H1 (cell line): Measurements from ENCODE around the gene OPN3. TPM values are rescaled to one million over a fixed set of nuclear protein-coding genes. Genes with fewer than 3 reads are reported as not detected.

Experiments used
- CTCF ChIA-PET: fragments of 300-600 bp; sonication (Branson Sonifier 250); formaldehyde crosslinking; loops from one replicate; lab custom pipeline; 2021; ENCODE audit not compliant: partially characterized antibody; lab: Charles Lee
- POLR2A ChIA-PET: fragments of 300-600 bp; sonication (Branson Sonifier 250); formaldehyde crosslinking; loops from one replicate; lab custom pipeline; 2021; ENCODE audit warnings: inconsistent platforms; ENCODE audit not compliant: partially characterized antibody; lab: Charles Lee
- DNase-seq, 2 experiments: peaks; one replicate each; pipeline versions ENCODE4 v3.0.0 to v3.0.0-alpha.2; 2010 to 2022; ENCODE audit warnings: low spot score in 2 of 2, low read depth in 1 of 2, mixed read lengths in 1 of 2
- FAIRE-seq: peaks from 2 replicates; lab custom pipeline; 2011; peaks lifted over from hg19 to GRCh38; lab: Jason Lieb, UNC
- H2AFZ ChIP-seq: 2 replicates; pipeline ENCODE4 v1.8.1; 2012; ENCODE audit warnings: low read length, inconsistent platforms
- H2AK5ac ChIP-seq: 2 replicates; pipeline ENCODE4 v1.6.1; 2013; ENCODE audit warnings: low read depth, low read length
- H2BK120ac ChIP-seq: replicated peaks from 2 replicates; pipeline ENCODE3; 2013; ENCODE audit warnings: low read depth, low read length, inconsistent platforms
- H2BK12ac ChIP-seq: 2 replicates; pipeline ENCODE4 v1.6.1; 2013; ENCODE audit warnings: low read depth, low read length
- H2BK15ac ChIP-seq: 2 replicates; pipeline ENCODE4 v1.6.1; 2013; ENCODE audit warnings: low read length
- H2BK20ac ChIP-seq: 2 replicates; pipeline ENCODE4 v1.6.1; 2013; ENCODE audit warnings: low read length
- H2BK5ac ChIP-seq: 2 replicates; pipeline ENCODE4 v1.6.1; 2013; ENCODE audit warnings: low read depth, low read length
- H3K14ac ChIP-seq: 2 replicates; pipeline ENCODE4 v1.6.1; 2013; ENCODE audit warnings: inconsistent platforms; ENCODE audit not compliant: insufficient read length
- H3K18ac ChIP-seq: 2 replicates; pipeline ENCODE4 v1.6.1; 2013; ENCODE audit warnings: low read length; ENCODE audit errors: extremely low read depth
- H3K23ac ChIP-seq: 2 replicates; pipeline ENCODE4 v1.6.1; 2013; ENCODE audit warnings: inconsistent platforms; ENCODE audit not compliant: insufficient read length
- H3K23me2 ChIP-seq: 2 replicates; pipeline ENCODE4 v1.6.1; 2013; ENCODE audit warnings: low read depth, low read length
- H3K27ac ChIP-seq: 2 replicates; pipeline ENCODE4 v1.6.1; 2011; ENCODE audit warnings: low read depth, low read length, inconsistent platforms
- H3K27me3 ChIP-seq, 4 experiments: replicated peaks in 1 of 4; 1 replicate in 1 of 4; 2 replicates in 3 of 4; pipeline versions ENCODE4 v1.6.1 to v1.8.1; 2011 to 2013; ENCODE audit warnings: low read length in 3 of 4, mild to moderate bottlenecking in 3 of 4, inconsistent platforms in 2 of 4, mixed read lengths in 2 of 4, moderate library complexity in 1 of 4; ENCODE audit not compliant: control insufficient read depth in 3 of 4, insufficient read depth in 3 of 4; ENCODE audit errors: extremely low read depth in 1 of 4
- H3K36me3 ChIP-seq, 4 experiments: 2 replicates each; pipeline versions ENCODE4 v1.6.1 to v1.8.1; 2011 to 2013; ENCODE audit warnings: mild to moderate bottlenecking in 4 of 4, low read length in 3 of 4, moderate library complexity in 2 of 4, control low read depth in 1 of 4, inconsistent platforms in 1 of 4; ENCODE audit not compliant: insufficient read depth in 4 of 4, control insufficient read depth in 2 of 4
- H3K4ac ChIP-seq: replicated peaks from 2 replicates; pipeline ENCODE3; 2013; ENCODE audit warnings: low read length, low read depth, mixed read lengths, inconsistent platforms; ENCODE audit not compliant: insufficient read length
- H3K4me1 ChIP-seq, 4 experiments: replicated peaks in 1 of 4; 1 replicate in 1 of 4; 2 replicates in 3 of 4; pipeline versions ENCODE4 v1.6.1 to v1.8.1; 2011 to 2013; ENCODE audit warnings: low read length in 3 of 4, inconsistent platforms in 2 of 4, mixed read lengths in 1 of 4; ENCODE audit not compliant: insufficient read depth in 4 of 4, control insufficient read depth in 3 of 4
- H3K4me2 ChIP-seq, 2 experiments: 2 replicates each; pipeline versions ENCODE4 v1.6.1 to v1.8.1; 2011 to 2013; ENCODE audit warnings: low read depth in 2 of 2, low read length in 2 of 2, control low read depth in 1 of 2, inconsistent platforms in 1 of 2, mild to moderate bottlenecking in 1 of 2; ENCODE audit not compliant: insufficient read depth in 1 of 2
- H3K4me3 ChIP-seq, 4 experiments: fragments of 200-600, 300-600 bp in 1 of 4; sonication (generic), shearing (Covaris generic), sonication (Bioruptor Twin) in 1 of 4; 2 replicates each; pipeline versions ENCODE4 v1.5.1 to v1.8.1; 2011 to 2016; ENCODE audit warnings: low read length in 4 of 4, low read depth in 3 of 4, control low read depth in 2 of 4, inconsistent platforms in 2 of 4, mild to moderate bottlenecking in 2 of 4, mixed read lengths in 1 of 4, moderate library complexity in 1 of 4; ENCODE audit not compliant: insufficient read depth in 2 of 4; ENCODE audit errors: extremely low read depth in 1 of 4
- H3K56ac ChIP-seq: replicated peaks from 2 replicates; pipeline ENCODE3; 2013; ENCODE audit warnings: low read depth, mild to moderate bottlenecking, mixed read lengths, low read length, inconsistent platforms; ENCODE audit not compliant: insufficient read length
- H3K79me1 ChIP-seq: 2 replicates; pipeline ENCODE4 v1.6.1; 2013; ENCODE audit warnings: low read depth, low read length, control low read depth
- H3K79me2 ChIP-seq, 2 experiments: 2 replicates each; pipeline versions ENCODE4 v1.6.1 to v1.8.1; 2012 to 2013; ENCODE audit warnings: low read length in 2 of 2, mild to moderate bottlenecking in 2 of 2, inconsistent platforms in 1 of 2; ENCODE audit not compliant: insufficient read depth in 2 of 2, control insufficient read depth in 1 of 2
- H3K9ac ChIP-seq, 4 experiments: replicated peaks in 1 of 4; 1 replicate in 1 of 4; 2 replicates in 3 of 4; pipeline versions ENCODE4 v1.6.1 to v1.8.1; 2011 to 2013; ENCODE audit warnings: low read depth in 3 of 4, low read length in 3 of 4, control low read depth in 2 of 4, mild to moderate bottlenecking in 2 of 4, moderate library complexity in 2 of 4, inconsistent platforms in 1 of 4; ENCODE audit errors: extremely low read depth in 1 of 4
- H3K9me3 ChIP-seq, 2 experiments: 2 replicates each; pipeline versions ENCODE4 v1.6.1 to v1.8.1; 2012 to 2013; ENCODE audit warnings: mild to moderate bottlenecking in 2 of 2, moderate library complexity in 2 of 2, control low read depth in 1 of 2, inconsistent platforms in 1 of 2, low read depth in 1 of 2, low read length in 1 of 2, mixed read lengths in 1 of 2; ENCODE audit not compliant: insufficient read depth in 2 of 2
- H4K20me1 ChIP-seq, 2 experiments: replicated peaks in 1 of 2; 2 replicates each; pipeline versions ENCODE3 to v1.8.1; 2011 to 2013; ENCODE audit warnings: inconsistent platforms in 2 of 2, low read length in 2 of 2, mild to moderate bottlenecking in 1 of 2; ENCODE audit not compliant: insufficient read depth in 2 of 2, control insufficient read depth in 1 of 2
- H4K5ac ChIP-seq: 2 replicates; pipeline ENCODE4 v1.6.1; 2013; ENCODE audit warnings: low read length, low read depth, mixed read lengths, inconsistent platforms; ENCODE audit not compliant: insufficient read length
- H4K8ac ChIP-seq: 2 replicates; pipeline ENCODE4 v1.8.0; 2013; ENCODE audit warnings: mild to moderate bottlenecking, moderate library complexity, low read length, inconsistent platforms; ENCODE audit not compliant: insufficient read depth; ENCODE audit errors: extremely low read depth
- H4K91ac ChIP-seq: replicated peaks from 2 replicates; pipeline ENCODE3; 2013; ENCODE audit warnings: low read length, mixed read lengths, inconsistent platforms; ENCODE audit not compliant: insufficient read length
- CHD1 ChIP-seq: IDR thresholded peaks from 2 replicates; pipeline ENCODE4 v1.6.1; 2012; ENCODE audit warnings: low read depth, low read length, improper control_type of control experiment
- EGR1 ChIP-seq: IDR thresholded peaks from 2 replicates; pipeline ENCODE4 v1.6.1; 2011; ENCODE audit warnings: low read depth, low read length, borderline replicate concordance
- GTF2F1 ChIP-seq: IDR thresholded peaks from 2 replicates; pipeline ENCODE4 v1.6.1; 2012; ENCODE audit warnings: low read depth, low read length, improper control_type of control experiment, borderline replicate concordance
- POU5F1 ChIP-seq: IDR thresholded peaks from 2 replicates; pipeline ENCODE4 v1.6.1; 2011; ENCODE audit warnings: low read depth, mild to moderate bottlenecking, low read length, moderate library complexity
- RBBP5 ChIP-seq: IDR thresholded peaks from 2 replicates; pipeline ENCODE4 v1.7.1; 2012; ENCODE audit warnings: low read depth, mild to moderate bottlenecking, inconsistent platforms, low read length, moderate library complexity, borderline replicate concordance
- SIX5 ChIP-seq: IDR thresholded peaks from 2 replicates; pipeline ENCODE4 v1.6.1; 2011; ENCODE audit warnings: mild to moderate bottlenecking, low read depth, low read length
- TAF7 ChIP-seq: optimal IDR thresholded peaks from 2 replicates; pipeline ENCODE3; 2011; ENCODE audit warnings: low read depth, mild to moderate bottlenecking, inconsistent platforms, low read length, moderate library complexity, borderline replicate concordance
- WGBS, 2 experiments: shearing (Covaris generic) in 1 of 2; methylation state at CpG; one replicate each; pipeline versions ENCODE4 v1.1.6 to v1.1.7; 2013 to 2015; ENCODE audit warnings: low lambda C conversion rate in 2 of 2, mixed read lengths in 2 of 2, inconsistent platforms in 1 of 2, low coverage in 1 of 2, missing lambda C conversion rate in 1 of 2; ENCODE audit not compliant: insufficient replicate concordance in 2 of 2, insufficient coverage in 1 of 2, insufficient read length in 1 of 2; ENCODE audit errors: extremely low coverage in 1 of 2, missing lambda C conversion rate in 1 of 2; 5-methylcytosine and 5-hydroxymethylcytosine counted together
- polyA plus RNA-seq, 7 experiments: library from polyadenylated mRNA; depleted of rRNA in 3 of 7; stranded (reverse) in 5 of 7; unstranded in 2 of 7; fragments of >200 nt in 5 of 7; fragments of 200-250 nt in 2 of 7; gene quantifications; 1 replicate in 5 of 7; 2 replicates in 1 of 7; 4 replicates in 1 of 7; pipeline versions ENCODE4 v1.2.1 to v1.2.3, GENCODE V29; 2011 to 2013; ENCODE audit warnings: missing spikeins in 2 of 7, mixed read lengths in 2 of 7
- total RNA-seq: library from RNA; stranded (reverse); fragmentation: NEBNext Ultra II Directional; extraction: Animal tissue kit (Norgen Biotek cat#: 25700); gene quantifications from 2 replicates; pipeline ENCODE4 v1.2.1, GENCODE V29; 2021
- TF ChIP-seq, protein P1 (sequence below): IDR thresholded peaks from 2 replicates; pipeline ENCODE4 v1.6.1; 2012; ENCODE audit warnings: inconsistent platforms

Gene OPN3
- total and polyA plus RNA-seq, 2 of the 8 experiments (the other 6 are each of a cell fraction or from before 2014, with no cell fraction given): 8.8 to 19.4 TPM

DNA sequence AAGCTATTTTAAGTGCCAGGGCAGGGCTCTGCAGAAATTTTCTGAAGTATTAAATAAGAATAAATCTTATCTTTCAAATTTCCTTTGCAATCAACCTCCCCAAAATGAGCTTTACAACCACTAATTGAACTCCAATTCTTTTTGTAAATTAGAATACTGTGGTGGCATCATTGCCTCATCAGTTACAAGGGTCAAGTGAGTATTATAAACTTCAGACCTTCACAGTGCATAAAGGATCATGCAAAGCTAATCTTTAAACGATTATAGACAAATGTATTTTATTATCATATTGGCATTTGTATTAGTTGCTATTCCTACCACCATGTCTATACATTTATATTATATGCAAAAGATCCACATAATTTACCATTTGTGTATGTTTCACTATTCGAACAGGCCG, 7.2 kb downstream of the OPN3 start:
- no peak overlapping the region for H2BK120ac ChIP-seq
- CTCF ChIA-PET: interaction anchor here (0.9 to 2.1 kb wide), 4 partner anchors 12 to 205 kb away, joined by 3 to 12 read pairs (median 4); no protein-coding TSS in a partner anchor
- no peak for FAIRE-seq

More for the DNA sequence above, 7.2 kb downstream of the OPN3 start:
- H4K20me1 ChIP-seq: peaks cover 0 to 13% of the 10 kb centered on the region in 2 experiments
- POLR2A ChIA-PET: interaction anchor here (1.5 kb wide), 1 partner anchor 10 kb away, joined by 3 read pairs; no protein-coding TSS in a partner anchor
- H3K4me2 ChIP-seq: no peak overlapping the region
- H4K91ac ChIP-seq: no peak overlapping the region
- H3K9me3 ChIP-seq: no peaks in the 10 kb centered on the region
- no peak overlapping the region for H3K14ac ChIP-seq
- H2BK12ac ChIP-seq: no peak overlapping the region
- H3K56ac ChIP-seq: no peak overlapping the region
- H2BK20ac ChIP-seq: no peak overlapping the region
- peaks cover 0 to 76% of the 10 kb centered on the region in 2 experiments; a peak in 3 of 4 replicates for H3K79me2 ChIP-seq
- H3K23ac ChIP-seq: no peak overlapping the region
- H3K18ac ChIP-seq: no peak overlapping the region
- no peak overlapping the region for H3K27ac ChIP-seq
- no peaks in the 10 kb centered on the region for H3K23me2 ChIP-seq
- no peak overlapping the region for H4K8ac ChIP-seq
- no peak for DNase-seq
- H4K5ac ChIP-seq: no peak overlapping the region
- no peaks in the 10 kb centered on the region for H3K27me3 ChIP-seq
- no peak overlapping the region for H2BK15ac ChIP-seq
- peaks cover 3% of the 10 kb centered on the region; the same call in 1 of the 2 replicates for H3K79me1 ChIP-seq
- H3K4me1 ChIP-seq: peaks cover 0 to 6% (median 3%) of the 10 kb centered on the region in 4 experiments; a peak in 3 of 7 replicates
- no peak overlapping the region for H3K4ac ChIP-seq
- no peak overlapping the region for H3K9ac ChIP-seq
- no peak overlapping the region for H2BK5ac ChIP-seq
- no peak overlapping the region for H2AK5ac ChIP-seq
- TF ChIP-seq POU5F1 (no peak), GTF2F1 (no peak), SIX5 (no peak), TAF7 (no peak), RBBP5 (no peak), EGR1 (no peak), CHD1 (no peak)
- TF ChIP-seq, protein P1, sequence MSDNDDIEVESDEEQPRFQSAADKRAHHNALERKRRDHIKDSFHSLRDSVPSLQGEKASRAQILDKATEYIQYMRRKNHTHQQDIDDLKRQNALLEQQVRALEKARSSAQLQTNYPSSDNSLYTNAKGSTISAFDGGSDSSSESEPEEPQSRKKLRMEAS: no peak
- H3K4me3 ChIP-seq: no peak overlapping the region
- 97% methylated on average over 3 of the region's 3 CpGs; no CpG with 5 or more reads in 1 of the 2 experiments for WGBS, 2 experiments
- H3K36me3 ChIP-seq: peaks cover 0 to 37% (median 11%) of the 10 kb centered on the region in 4 experiments; a peak in 6 of 8 replicates
- H2AFZ ChIP-seq: no peak overlapping the region
